ENCODE measurements around the gene GCSAML.

GRCh38 chr1:247531937-247532336 is 17.0 kb upstream of the GCSAML start:
- TF ChIP-seq POLR2A (IDR thresholded peaks at IDR 0.05), result no peak
- no peak for TF ChIP-seq CTCF (IDR thresholded peaks at IDR 0.05)
- no peak for TF ChIP-seq EP300 (IDR thresholded peaks at IDR 0.05)

All from tibial nerve (tissue), 4 donors.